NCI-H2081 treated with DMSO at 0.1 percent for 48 hours (cell line): Measurements from ENCODE around the gene PCP4L1.
"Not testable (repeated sequence)": the region's sequence is repeated elsewhere in the genome, so short reads cannot be mapped to it uniquely, and the experiment has no call there.

Experiments
- DNase-seq: peaks from one replicate; lab custom pipeline; 2025; lab: John Stamatoyannopoulos, UW

PCP4L1 gene

DNA sequence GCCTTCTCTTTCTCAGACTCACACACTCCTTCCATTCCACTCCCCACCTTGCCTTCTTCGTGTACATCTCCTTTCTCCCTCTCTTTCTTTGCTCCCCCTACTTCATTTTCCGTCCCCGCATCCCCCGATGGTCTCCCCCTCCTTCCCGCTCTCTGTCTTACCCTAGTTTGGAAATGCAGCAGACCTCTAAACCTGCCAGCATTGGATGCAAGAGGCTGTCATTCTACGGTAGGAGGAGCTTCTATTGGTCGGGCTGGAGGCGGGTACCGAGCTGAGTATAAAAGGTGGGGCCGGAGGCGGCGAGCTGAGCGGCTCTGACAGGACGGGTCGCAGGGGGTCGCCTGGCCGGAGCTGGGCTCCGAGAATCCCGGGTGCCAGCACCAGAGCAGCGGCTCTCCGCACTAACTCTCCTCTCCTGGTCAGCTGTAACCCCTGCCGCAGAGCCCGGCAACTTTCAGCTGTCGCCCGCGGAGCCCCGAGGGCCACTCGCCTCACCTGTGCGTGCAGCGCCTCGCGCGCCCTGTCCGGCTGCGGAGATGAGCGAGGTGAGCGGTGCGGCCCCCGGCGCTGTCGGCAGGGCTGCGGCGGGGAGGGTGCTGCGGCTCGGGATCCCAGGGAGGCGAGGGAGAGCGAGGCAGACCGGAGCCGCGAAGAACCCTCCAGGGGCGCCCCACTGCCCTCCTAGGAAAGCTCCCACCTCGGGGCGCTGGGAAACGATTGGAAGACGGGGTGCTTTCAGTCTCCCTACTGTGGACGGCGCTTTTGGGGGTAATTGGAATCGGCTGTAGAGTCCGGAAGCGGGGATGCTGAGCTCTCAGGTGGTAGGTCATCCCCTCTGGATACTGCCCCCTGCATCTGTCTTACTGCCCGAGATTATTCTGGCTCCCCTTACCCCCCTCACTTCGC is at the start of gene PCP4L1:
Gene PCP4L1 (plus strand): TSS at position 307 of the 906 bp plus-strand sequence. CDS start 230 bp downstream, at position 537.
- no peak for DNase-seq

DNA sequence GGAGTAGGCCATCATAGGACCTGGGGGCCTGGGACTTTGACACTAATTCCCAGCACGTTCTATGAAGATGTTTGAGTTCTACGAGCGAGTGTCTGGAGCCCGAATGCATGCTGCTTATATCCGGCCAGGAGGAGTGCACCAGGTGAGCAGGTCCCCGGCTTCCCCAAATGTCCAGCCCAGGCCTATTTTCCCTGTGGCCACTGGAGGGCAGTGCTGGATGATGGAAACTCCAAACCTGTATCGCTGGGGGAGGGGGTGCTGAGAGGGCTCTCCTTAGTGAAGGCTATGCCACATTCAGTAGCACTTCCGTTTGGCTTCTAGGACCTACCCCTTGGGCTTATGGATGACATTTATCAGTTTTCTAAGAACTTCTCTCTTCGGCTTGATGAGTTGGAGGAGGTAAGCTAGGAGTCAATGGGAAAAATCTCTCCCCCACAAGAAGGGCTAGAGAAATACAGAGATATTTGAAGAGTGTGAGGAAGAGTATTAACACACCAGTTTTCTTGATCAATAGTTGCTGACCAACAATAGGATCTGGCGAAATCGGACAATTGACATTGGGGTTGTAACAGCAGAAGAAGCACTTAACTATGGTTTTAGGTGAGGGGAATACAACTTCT is 48.6 kb upstream of the PCP4L1 start:
- DNase-seq = peak; percentile 66

GRCh38 chr1:161214369-161214768 is 44.2 kb upstream of the PCP4L1 start:
- DNase-seq = no peak

GRCh38 chr1:161215076-161215475 is 43.5 kb upstream of the PCP4L1 start, which contains the start of gene FCER1G:
TSS of gene FCER1G (plus strand) at chr1:161215295. CDS start at chr1:161215322, 27 bp downstream.
- DNase-seq = no peak

DNA sequence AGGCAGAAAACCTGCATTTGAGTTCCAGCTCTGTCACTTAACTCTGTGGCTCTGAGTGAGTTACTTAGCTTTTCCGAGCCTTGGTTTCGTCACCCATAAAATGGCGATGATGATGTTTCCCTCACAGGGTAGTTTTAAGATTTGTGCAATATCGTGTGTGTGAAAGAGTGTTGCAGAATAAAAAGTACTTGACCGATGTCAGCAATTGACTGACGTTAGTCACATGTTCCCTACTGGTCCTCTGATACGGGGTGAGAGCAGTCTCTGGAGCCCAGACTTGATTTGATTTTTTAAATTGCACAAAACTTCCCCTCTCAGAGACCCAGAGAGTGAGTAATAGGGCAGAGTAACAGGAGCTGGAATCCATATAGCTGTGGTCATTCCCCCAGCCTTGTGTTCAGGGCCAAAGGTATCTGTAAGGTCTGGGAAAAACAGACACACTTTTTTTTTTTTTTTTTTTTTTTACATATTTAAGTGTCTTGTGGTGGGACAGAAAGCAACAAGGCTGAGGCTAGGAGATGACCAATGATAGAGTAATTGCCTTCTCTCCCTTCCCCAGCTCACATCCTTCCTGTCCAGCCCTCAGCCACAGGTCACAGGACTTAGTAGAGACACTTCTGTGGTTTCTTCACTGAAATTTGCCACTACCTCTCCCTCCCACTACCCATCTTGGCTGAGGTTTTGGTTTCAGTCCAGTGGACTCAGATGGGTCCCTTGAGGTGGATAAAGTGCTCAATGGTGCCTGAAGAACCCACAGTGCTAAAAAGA is 41.4 kb upstream of the PCP4L1 start:
- no peak for DNase-seq

DNA sequence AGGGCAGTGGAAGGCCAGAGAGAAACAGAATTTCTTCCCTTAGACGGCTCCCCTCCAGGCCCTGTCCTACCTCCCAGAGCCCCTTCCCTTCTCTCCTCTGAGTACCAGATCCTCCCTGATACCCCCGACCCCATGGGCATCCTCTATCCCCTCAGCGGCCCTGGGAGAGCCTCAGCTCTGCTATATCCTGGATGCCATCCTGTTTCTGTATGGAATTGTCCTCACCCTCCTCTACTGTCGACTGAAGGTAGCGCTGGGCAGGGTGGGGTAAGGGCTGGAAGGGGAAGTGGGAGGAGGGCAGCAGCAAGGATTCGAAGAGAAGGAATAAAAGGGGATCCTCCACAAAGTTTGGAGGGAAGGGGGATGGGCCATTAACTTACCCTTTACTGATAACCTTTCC is 40.7 kb upstream of the PCP4L1 start:
- no peak for DNase-seq

DNA sequence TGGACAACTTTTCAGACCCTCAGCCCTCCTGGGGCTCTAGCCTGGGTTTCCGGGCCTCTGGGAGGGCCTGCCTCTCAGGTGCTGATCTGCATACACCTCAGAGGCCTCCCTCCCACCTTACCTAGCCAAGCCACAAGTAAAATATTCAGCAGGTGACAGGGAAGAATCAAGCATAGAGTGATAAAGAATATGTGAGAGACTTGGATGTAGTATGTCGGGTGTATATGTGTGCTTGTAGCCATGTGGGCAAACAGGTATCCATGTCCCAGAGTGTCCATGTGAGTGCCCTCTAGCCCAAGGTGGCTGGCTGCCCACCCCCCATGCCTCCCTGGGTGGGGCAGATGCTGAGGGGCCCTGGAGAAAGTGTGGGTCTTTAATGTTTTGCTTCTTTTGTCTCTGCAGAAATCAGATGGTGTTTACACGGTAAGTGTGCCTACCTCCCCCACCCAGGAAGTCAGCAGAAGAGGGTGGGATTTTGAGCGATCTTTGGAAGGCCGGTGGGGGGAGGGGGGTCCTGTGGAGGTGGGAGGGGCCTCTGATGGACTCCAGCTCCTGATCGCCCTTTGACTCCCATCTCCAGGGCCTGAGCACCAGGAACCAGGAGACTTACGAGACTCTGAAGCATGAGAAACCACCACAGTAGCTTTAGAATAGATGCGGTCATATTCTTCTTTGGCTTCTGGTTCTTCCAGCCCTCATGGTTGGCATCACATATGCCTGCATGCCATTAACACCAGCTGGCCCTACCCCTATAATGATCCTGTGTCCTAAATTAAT is 40.1 kb upstream of the PCP4L1 start:
- DNase-seq = no peak

DNA sequence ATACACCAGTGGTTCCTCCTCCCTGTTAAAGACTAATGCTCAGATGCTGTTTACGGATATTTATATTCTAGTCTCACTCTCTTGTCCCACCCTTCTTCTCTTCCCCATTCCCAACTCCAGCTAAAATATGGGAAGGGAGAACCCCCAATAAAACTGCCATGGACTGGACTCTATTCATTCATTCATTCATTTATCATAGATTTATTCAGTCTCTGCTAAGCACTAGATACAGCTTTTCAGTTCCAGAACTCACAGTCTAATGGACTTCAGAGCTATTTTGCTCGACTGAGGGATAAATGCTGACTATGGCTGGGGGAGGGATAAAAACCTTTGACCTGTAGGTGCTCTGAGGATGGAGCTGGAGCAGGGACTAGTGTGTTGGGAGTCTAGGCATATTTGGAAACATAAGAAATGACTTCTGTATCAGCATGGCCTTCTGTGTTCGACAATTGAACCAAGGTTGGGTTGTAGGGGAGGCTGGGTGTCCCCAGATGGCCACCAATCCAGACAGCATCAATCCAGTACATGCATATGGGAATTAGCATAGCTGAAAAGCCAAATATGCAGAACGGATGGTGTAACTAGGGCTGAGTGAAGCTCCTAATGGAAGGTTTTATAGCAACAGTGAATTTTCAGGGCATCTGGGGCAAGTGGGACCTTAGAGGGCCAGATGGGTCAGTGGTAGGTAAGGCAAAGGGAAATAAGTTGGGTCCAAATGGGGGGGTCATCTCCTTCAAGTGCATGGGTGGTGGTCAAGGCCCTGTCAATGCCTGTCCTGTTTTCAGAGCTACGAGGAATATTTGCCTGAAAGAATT is 39.3 kb upstream of the PCP4L1 start:
- no peak for DNase-seq

DNA sequence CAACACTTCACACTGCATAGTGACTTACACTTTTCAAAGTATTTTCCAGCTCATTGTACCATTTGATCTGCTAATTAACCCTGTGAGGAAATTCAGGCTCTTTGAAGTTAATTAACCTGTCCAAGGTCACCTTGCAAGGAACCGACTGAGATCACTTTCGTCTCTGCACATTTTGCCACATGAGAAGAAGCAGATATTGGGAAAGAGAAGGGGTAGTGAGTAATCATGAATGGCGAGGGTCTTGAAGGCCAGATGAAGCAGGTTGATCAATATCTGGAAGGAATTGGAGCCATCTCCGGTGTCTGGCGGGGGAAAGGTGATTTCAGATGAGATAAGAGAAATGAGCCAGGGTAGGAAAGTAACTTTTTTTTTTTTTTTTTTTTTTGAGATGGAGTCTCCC is 38.5 kb upstream of the PCP4L1 start:
- no peak for DNase-seq

GRCh38 chr1:161222175-161223019 is 36.1 kb upstream of the PCP4L1 start:
- DNase-seq = no peak

- no peak for DNase-seq
Observed at GRCh38 chr1:161223805-161224694, 34.5 kb upstream of the PCP4L1 start.

GRCh38 chr1:161224695-161225087 is 33.9 kb upstream of the PCP4L1 start:
- not testable (repeated sequence) for DNase-seq

GRCh38 chr1:161225178-161225533 is 33.4 kb upstream of the PCP4L1 start:
- no peak for DNase-seq

- DNase-seq = peak; percentile 98
Observed at GRCh38 chr1:161225534-161226319, 32.8 kb upstream of the PCP4L1 start, which contains the start of gene TOMM40L. TSS of gene TOMM40L (plus strand) at chr1:161226060. CDS start at chr1:161226490, 430 bp downstream.

DNA sequence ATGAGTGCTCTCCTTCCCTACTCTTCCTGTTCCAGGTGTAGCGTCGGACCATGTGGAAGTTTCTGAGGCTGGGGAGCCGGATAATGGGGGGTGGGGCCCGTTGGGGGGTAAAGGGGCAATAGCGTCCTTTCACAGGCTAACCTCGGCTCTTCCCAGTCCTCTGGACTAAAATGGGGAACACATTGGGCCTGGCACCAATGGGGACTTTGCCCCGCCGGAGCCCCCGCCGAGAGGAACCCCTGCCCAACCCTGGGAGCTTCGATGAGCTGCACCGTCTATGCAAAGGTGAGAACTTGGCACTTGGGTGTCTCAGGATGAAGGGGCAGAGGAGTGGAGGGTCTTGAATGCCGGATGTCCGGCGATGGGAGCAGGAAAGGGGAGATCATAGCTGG is 32.2 kb upstream of the PCP4L1 start:
- DNase-seq = no peak

GRCh38 chr1:161226759-161227158 is 31.8 kb upstream of the PCP4L1 start:
- no peak for DNase-seq

DNA sequence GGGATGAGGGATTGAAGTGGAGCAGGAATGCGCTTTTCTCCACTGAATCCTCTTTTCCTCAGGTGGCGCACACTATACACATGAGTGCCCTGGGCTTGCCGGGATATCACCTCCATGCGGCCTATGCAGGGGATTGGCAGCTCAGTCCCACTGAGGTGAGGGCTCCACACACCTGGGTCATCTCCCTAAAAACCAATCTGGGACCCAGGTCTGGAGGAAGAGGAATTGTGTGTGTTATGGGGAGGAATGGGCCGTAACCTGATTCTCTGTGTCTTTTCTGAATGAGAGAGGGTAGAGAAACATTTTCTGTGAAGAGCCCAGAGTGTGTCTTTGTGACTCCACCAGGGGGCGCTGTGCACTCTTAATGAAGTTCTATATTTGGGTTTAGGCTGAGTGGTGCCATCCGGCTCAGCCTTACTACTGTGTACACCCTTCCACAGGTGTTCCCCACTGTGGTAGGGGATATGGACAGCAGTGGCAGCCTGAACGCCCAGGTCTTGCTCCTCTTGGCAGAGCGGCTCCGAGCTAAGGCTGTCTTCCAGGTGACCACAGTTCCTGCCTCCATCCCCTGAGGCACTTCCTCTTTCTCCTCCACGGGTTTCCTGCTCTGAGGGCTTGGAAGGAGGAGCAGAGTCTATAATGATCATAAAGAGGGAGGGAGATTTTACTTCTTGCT is 31.2 kb upstream of the PCP4L1 start:
- DNase-seq = peak; percentile 84
